Tibial nerve (tissue), 4 donors: Measurements from ENCODE around the gene MAP4K2.

Experiments used
- CTCF ChIP-seq, 5 experiments: fragments of 200-600 bp in 3 of 5; fragments of 450-650 bp in 2 of 5; sonication (generic) in 3 of 5; IDR thresholded peaks; one replicate each; pipeline ENCODE4 v1.5.1; 2016 to 2019; ENCODE audit warnings: antibody characterized with exemption in 5 of 5, mild to moderate bottlenecking in 3 of 5, moderate library complexity in 2 of 5
- EP300 ChIP-seq, 2 donors: sonication (generic); formaldehyde crosslinking; IDR thresholded peaks; one replicate each; pipeline ENCODE4 v1.6.1; 2017; ENCODE audit warnings: antibody characterized with exemption in 2 of 2, mild to moderate bottlenecking in 1 of 2
- POLR2A ChIP-seq, 2 donors: fragments of 450-650 bp; IDR thresholded peaks; one replicate each; pipeline ENCODE4 v1.6.1; 2017; ENCODE audit warnings: antibody characterized with exemption in 2 of 2, mild to moderate bottlenecking in 2 of 2, moderate library complexity in 2 of 2

GRCh38 chr11:64768300-64768694 lies 34.7 kb downstream of the MAP4K2 start:
- TF ChIP-seq CTCF (IDR thresholded peaks at IDR 0.05) (no peak), POLR2A (IDR thresholded peaks at IDR 0.05) (no peak), EP300 (IDR thresholded peaks at IDR 0.05) (no peak)
